ENCODE results near the gene IGF1.
A peak's percentile ranks its signal among the peaks of the same experiment; 100 is the strongest.

Gene IGF1

DNA sequence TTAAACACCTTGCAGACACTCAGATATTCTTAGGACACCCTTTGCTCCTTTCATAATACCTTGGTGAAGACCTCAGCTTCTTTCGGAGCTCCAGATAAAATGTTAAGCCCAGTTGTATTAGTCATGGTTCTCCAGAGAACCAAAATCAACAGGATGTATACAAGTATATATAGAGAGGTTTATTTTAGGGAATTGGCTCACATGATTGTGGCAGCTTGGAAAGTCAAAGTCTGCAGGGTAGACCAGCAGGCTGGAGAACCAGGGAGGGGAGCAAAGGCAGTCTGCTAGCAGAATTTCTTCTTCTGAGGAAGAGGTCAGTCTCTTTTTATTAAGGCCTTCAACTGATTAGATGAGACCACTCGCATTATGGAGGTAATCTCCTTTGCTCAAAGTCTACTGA, 6.9 kb upstream of the IGF1 start:
- DNase-seq: no peak

- DNase-seq: no peak
These were observed 5.8 kb upstream of the IGF1 start for GRCh38 chr12:102486153-102486552.

- DNase-seq: peak; percentile 34
These were observed 4.1 kb upstream of the IGF1 start for GRCh38 chr12:102484428-102484958.

GRCh38 chr12:102484017-102484416, 3.7 kb upstream of the IGF1 start:
- no peak for DNase-seq

GRCh38 chr12:102483466-102483865, 3.1 kb upstream of the IGF1 start:
- DNase-seq: no peak

DNA sequence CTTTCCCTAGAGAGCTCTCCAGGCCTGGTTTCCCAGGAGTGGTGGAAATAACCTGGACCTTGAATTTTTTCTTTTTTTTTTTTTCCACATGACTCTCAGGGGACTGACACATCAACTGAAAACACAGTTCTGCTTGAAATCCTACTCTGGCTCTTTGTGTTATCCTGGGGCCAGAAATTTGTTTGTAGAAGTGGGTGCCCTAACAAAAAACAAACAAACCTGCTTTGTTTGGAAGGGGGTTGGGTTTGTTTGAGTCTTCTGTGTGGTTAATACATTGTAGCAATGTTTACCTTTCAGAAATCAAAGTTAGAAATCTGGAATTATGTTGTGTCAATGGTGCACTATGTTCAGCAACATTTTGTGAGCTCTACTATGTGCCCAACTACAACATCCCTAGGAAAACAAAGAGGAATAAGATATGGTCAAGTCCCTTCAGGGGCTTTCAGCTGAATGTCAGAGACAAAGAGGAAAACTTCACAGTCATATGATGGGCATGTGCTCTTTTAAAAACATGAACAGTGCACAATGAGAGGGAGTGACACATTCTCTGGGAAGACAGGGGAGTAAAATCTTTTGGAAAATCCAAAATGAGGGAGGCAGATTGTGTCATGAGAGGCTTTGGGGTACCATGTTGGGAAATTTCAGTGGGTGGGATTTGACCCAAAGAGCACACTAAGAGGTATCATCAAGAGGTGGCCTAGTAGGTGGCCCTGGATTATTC, 1.5 kb upstream of the IGF1 start:
- no peak for DNase-seq

DNA sequence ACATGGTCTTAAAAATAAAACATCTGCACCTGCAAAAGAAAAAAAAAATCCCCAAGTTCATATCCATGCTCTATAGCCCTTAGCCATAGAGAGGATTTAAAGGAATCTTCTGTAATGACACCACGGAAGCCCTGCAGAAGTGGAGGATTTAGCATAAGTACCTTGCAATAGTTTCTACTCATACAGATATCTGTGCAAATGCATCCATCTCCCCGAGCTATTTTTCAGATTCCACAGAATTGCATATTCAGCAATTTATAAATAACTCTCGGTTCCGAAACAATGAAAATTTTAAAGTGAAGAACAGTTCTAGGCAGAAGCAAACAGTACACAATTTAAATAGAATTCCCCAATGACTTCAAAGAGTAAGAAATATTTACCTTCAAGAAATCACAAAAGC, 424 bp downstream of the IGF1 start:
- DNase-seq: no peak

DNA sequence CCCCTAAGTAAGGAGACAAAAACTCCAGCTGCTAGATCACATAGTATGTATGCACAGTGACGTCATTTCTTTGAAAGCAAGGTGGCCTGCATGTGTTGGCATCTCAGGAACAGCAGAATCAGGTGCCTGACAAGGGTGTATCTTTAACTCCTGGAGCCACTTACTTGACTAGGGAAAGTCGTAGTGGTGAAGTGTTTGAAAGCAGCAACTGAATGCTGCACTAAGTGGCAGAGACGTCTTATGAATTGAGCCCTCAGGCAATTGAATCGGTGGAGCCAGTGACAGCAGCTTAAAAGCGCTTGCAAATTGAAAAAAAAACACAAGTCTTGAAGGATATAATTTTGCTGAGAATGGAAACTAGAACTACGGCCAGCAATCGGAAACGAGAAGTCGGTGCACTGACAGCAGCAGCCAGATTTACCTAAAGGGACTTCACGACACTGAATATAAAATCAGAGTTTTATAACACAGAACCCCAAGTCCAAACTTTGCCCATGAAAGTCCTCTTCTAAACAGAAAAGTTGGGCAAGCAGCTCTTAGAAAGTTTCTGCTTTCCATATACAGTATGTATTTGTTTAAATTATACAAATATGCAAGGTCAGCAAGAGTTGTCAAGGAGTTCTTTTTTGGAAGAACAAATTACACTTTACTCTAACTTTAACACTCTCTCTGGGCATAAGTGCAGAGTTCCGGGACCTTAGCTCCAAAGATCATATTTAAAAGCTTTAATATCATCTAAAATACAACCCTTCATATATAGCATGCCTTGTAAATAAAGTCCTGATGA, 1.1 kb downstream of the IGF1 start:
- no peak for DNase-seq

DNA sequence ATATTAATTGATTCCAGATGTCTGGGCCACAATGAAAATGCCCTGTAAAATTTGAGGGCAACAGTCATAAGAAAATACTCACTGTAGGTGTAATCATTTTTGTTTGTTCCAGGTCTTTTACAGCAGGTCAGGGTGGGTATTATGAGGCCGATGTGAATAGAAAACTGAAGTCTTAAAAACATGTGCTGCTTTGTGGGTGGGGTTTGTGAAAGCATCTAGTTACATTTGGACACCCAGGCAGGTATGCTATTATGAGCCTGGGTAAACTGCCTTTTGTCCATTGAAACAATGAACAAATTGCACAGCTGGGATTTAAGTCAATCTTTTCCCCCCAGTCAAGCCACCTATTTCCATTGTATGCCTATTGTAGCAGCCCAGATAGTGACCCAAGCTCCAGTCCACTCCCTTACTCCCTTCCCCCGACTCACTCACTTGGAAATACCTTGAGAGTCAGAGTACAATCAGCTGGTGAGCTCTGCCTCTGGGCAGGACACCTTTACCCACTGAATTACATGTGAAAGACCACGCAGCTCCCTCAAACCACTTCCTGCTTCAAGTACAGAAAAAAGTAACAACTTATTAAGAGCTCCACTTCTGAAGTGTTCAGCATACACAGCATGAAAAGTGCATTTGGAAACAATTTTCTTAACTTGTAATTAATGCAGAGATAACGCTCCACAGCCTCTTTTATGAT, 1.8 kb downstream of the IGF1 start:
- DNase-seq: no peak

DNA sequence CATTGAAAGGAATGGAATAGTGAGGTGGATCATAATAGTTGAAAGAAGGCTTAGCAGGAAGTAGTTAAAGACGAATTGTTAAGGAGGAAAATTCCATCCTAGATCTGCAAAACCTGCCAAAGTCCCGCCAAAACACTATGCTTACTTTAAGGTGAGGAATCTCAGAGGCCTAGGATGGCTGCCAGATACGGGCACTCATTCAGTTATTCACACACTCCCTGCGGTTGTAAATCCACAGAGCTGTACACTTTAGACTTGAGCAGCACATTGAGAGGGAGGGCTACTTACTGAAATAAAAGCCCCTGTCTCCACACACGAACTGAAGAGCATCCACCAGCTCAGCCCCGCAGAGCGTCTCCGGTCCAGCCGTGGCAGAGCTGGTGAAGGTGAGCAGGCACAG, 5.0 kb downstream of the IGF1 start:
- DNase-seq: no peak

- no peak for DNase-seq
These were observed 5.8 kb downstream of the IGF1 start for GRCh38 chr12:102474438-102475064.

GRCh38 chr12:102472496-102472895, 7.9 kb downstream of the IGF1 start:
- DNase-seq: no peak

- no peak for DNase-seq
These were observed 8.8 kb downstream of the IGF1 start for GRCh38 chr12:102471556-102471955.

DNA sequence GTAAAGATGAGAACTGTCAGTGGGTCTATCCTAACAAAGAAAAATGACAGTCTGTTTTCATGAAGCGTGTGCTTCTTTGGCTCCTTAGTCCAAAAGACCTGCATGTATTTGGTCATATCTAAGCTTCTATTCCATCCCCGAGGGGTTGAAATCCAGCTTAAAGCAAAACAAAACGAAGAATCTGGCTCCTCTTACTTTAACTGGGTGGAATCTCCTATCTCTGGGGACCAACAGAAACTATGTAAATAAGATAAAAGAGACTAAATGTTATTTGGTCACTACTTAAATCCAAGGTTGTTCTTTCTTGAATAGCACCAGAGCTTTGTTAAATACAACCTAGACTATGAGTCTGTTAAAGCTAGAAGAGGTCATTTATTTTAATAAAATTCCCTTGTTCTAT, 9.4 kb downstream of the IGF1 start:
- DNase-seq: no peak

DNA sequence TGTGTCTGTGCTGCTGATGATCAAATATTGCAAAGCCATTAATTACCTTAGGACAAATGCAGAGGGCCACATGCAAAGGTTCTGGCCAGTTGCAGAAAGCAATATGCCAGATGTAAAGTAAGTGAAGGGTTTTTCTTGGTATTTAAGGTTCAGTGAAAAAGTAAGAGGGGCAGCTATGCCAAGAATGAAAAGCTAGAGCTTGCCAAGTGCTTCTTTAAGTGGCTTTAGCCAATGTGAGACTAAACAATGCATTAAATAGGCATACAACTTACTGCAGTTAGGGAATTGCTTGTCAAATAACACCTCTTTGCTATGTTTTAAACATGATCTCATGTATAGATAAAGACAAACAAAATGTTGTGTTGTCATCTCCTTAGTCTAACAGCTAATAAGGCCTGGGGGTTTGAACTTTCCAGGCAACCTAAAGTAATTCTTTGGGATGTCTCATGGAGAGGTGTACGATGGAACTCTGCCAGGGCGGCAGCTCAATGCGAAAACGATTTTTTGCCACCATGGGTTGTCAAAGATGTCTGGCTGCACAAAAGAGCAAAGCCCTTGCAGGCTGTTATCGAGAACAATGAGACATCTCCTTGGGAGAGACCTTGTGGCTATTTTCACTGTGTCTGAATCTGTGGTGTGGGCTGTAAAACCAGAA, 12.0 kb downstream of the IGF1 start:
- no peak for DNase-seq

DNA sequence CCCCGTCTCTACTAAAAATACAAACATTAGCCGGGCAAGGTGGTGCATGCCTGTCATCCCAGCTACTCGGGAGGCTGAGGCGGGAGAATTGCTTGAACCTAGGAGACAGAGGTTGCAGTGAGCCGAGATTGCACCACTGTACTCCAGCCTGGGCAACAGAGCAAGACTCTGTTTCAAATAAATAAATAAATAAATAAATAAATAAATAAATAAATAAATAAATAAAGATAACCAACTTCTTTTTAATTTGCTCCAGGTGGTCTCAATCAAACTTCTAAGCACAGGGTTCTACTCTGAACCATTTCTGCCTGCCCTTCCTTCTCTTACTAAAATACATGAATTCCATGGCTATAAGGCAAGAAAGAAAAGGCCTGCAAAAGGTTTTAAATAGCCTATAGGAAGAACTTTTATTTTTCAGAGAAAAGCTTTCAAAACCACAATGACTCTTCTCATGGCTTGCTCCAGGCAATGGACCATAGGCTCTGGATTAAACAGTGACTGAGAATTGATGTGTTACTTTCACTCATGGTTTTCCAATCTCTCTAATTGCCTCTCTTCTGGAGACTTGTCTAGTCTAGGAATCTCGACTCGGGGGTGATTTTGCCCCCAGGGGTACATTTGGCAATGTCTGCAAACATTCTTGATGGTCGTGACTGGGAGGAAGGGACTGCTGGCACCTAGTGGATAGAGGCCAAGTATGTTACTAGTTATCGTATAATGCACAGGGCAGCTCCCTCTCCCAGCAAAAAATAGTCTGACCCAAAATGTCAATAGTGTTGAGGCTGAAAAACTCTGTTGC, 14.4 kb downstream of the IGF1 start:
- DNase-seq: no peak

- no peak for DNase-seq
These were observed 16.6 kb downstream of the IGF1 start for GRCh38 chr12:102463659-102464249.

- no peak for DNase-seq
These were observed 17.4 kb downstream of the IGF1 start for GRCh38 chr12:102462795-102463465.

GRCh38 chr12:102462386-102462785, 18.0 kb downstream of the IGF1 start:
- no peak for DNase-seq

DNA sequence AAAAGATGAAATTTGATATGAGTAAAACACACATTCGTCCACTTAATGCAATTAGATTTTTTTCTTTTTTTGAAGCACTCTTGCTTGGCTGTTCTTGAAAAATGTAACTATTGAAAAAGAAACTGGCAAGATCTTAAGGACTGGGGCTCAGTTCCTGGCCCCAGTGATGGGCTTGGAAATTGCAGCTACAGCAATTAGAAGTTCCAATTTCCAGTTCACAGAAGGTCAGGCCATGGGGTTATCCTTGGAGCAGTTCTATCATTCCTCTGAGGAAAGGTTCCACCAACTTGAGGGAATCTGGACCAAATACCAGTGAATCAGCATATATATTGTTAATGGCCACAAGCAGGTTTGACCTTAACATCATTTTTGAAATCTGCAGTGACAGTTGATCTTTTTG, 18.9 kb downstream of the IGF1 start:
- no peak for DNase-seq

- DNase-seq: no peak
These were observed 21.0 kb downstream of the IGF1 start for GRCh38 chr12:102459314-102459713.

Measured in activated T-cell treated with anti-CD3 and anti-CD28 coated beads for 4 hours (primary cell).